HG03565 (cell line): Measurements from ENCODE around the gene HOXC6.

Experiments used
- ATAC-seq: cut with Tn5 transposase; IDR thresholded peaks from one replicate; pipeline ENCODE4 v1.9.1; 2021; ENCODE audit warnings: mild to moderate bottlenecking, moderate library complexity; ENCODE audit not compliant: unreplicated experiment

HOXC6 gene

GRCh38 chr12:54028314-54029201 lies at the start of gene HOXC6:
Gene HOXC6 (plus strand): TSS chr12:54028440. CDS start chr12:54028522, 82 bp downstream.
- ATAC-seq: no peak

- ATAC-seq: no peak
Observed at GRCh38 chr12:53978477-53979356, 49.5 kb upstream of the HOXC6 start.

GRCh38 chr12:53980104-53980801 lies 48.0 kb upstream of the HOXC6 start:
- ATAC-seq: no peak

GRCh38 chr12:53980802-53981496 lies 47.3 kb upstream of the HOXC6 start:
- no peak for ATAC-seq

GRCh38 chr12:53981634-53982565 lies 46.3 kb upstream of the HOXC6 start:
- ATAC-seq: no peak

GRCh38 chr12:53982648-53983567 lies 45.3 kb upstream of the HOXC6 start:
- ATAC-seq: no peak

- ATAC-seq: no peak
Observed at GRCh38 chr12:53983568-53983949, 44.7 kb upstream of the HOXC6 start.

- ATAC-seq: no peak
Observed at GRCh38 chr12:53983950-53984572, 44.2 kb upstream of the HOXC6 start.

- ATAC-seq: no peak
Observed at GRCh38 chr12:53984901-53985691, 43.1 kb upstream of the HOXC6 start, which contains the start of gene HOXC10. Gene HOXC10 (plus strand): TSS chr12:53985146. CDS start chr12:53985260, 114 bp downstream.

- no peak for ATAC-seq
Observed at GRCh38 chr12:53985692-53985993, 42.6 kb upstream of the HOXC6 start.

- ATAC-seq: no peak
Observed at GRCh38 chr12:53985994-53986685, 42.1 kb upstream of the HOXC6 start.

- no peak for ATAC-seq
Observed at GRCh38 chr12:53986686-53987483, 41.4 kb upstream of the HOXC6 start.

GRCh38 chr12:53987787-53988230 lies 40.4 kb upstream of the HOXC6 start:
- no peak for ATAC-seq

GRCh38 chr12:53988541-53989226 lies 39.6 kb upstream of the HOXC6 start:
- no peak for ATAC-seq
